HG02763 (cell line): ENCODE results near the gene TCHP.
"Not testable (repeated sequence)": the region's sequence is repeated elsewhere in the genome, so short reads cannot be mapped to it uniquely, and the experiment has no call there.

Experiments
- ATAC-seq: cut with Tn5 transposase; IDR thresholded peaks from one replicate; pipeline ENCODE4 v1.9.1; 2021; ENCODE audit warnings: mild to moderate bottlenecking, moderate library complexity; ENCODE audit not compliant: unreplicated experiment

The TCHP gene, protein sequence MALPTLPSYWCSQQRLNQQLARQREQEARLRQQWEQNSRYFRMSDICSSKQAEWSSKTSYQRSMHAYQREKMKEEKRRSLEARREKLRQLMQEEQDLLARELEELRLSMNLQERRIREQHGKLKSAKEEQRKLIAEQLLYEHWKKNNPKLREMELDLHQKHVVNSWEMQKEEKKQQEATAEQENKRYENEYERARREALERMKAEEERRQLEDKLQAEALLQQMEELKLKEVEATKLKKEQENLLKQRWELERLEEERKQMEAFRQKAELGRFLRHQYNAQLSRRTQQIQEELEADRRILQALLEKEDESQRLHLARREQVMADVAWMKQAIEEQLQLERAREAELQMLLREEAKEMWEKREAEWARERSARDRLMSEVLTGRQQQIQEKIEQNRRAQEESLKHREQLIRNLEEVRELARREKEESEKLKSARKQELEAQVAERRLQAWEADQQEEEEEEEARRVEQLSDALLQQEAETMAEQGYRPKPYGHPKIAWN

DNA sequence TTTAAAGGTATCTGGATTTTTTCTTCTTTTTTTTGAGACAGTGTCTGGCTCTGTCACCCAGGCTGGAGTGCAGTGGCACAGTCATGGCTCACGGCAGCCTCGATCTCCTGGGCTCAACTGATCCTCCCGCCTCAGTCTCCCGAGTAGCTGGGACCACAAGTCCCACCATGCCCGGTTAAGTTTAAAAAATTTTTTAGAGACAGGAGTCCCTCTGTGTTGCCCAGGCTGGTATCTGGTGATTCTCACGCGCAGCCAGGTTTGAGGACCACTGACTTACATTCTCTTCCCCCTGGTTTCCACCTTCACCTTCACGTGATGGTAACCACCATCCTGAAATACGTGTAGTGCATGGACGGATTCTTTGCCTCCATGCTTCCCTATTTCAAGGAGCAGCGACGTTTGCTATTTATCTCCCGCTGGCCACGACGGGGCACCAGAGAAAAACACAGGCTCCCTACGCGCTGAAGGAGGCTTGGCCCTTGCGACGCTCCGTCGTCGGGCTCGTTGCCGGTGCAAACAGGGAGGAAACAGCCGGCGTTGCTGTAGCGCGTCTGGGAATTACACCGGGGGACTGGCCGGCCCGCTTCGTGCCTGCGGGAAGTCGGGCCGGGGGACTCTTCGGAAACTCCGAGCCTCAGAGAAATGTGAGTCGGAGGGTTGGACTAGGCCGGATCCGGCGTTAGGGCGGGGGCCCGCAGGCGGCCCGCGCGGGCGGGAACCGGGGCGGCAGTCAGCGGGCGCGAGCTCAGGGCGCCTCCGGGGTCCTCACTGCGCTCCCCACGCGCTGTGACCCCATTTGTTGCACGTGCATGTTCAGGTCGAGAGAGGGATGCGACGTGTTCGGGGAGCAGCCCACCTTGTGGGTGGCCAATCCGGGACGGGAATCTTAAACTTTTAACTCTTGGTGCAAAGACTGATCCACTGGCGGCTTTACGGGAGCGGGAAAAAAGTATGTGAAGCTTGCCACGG is at the start of gene TCHP:
TCHP (plus strand) TSS at position 492 of the 969 bp plus-strand sequence. CDS start 2,753 bp downstream, outside the sequence.
- ATAC-seq: peak; percentile 74

DNA sequence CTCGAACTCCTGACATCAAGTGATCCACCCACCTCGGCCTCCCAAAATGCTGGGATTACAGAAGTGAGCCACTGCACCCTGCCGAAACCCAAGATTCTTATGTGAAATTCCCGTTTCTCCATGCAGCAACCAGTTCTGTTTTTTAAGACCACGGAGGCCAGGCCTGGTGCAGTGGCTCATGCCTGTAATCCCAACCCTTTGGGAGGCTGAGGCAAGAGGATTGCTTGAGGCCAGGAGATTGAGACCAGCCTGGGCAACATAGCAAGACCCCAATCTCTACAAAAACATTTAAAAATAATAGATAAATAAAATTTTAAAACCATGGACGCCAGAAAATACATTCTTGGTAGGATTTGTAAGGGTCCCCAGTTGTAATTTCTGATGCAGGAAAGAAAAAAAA is 49.6 kb upstream of the TCHP start:
- ATAC-seq: not testable (repeated sequence)

DNA sequence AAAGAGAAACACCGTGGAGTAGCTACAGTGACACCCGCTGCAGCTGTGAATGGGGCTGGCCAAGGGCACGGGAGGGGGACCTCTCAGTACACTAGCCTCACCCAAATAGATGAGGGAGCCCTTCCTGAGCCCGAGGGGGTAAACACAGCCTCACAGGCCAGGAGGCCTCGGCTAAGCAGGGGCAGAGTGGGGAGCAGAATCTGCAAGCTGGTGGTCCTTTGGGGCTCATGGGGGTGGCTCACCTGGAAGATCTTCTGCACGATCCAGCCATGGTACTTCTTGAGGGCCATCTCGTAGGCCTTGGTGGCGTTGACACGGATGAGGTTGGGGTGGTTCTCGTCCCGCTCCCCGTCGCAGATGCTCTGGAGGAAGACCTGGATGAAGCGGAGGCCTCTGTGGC is 44.7 kb upstream of the TCHP start:
- no peak for ATAC-seq

DNA sequence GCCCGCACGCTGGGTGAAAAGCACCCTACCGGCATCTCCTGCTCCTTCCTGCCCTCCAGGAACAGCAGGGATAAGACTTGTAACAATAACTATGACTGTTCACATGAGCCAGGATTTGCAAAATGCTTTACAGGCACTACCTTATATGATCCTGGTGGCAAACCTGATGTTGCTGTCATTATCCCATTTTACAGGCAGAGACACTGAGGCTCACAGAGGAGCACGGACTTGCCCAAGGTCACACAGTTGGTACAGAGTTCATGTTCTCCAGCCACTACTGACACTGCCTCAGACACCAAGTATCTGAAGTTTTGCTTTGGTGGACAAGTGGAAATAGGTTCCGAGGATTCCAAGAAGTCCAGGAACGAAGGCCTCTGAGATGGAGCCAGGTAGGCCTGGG is 42.4 kb upstream of the TCHP start:
- ATAC-seq: no peak

DNA sequence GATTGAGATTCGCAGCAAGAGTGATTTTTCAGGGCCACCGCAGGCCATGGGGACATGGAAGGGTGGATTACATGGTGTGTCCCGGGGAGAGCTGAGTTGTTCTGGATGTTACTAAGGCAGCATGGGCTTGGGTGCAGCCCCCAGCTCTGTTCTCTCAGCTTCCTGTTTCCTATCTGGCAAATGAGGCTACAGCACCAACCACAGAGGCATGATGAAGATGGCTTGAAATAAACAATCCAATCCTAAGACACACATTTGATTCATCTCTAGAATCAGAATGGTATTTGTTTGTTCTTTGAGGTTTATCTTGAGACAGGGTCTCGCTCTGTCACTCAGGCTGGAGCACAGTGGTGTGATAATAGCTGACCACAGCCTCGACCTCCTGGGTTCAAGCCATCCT is 41.3 kb upstream of the TCHP start:
- ATAC-seq: no peak

DNA sequence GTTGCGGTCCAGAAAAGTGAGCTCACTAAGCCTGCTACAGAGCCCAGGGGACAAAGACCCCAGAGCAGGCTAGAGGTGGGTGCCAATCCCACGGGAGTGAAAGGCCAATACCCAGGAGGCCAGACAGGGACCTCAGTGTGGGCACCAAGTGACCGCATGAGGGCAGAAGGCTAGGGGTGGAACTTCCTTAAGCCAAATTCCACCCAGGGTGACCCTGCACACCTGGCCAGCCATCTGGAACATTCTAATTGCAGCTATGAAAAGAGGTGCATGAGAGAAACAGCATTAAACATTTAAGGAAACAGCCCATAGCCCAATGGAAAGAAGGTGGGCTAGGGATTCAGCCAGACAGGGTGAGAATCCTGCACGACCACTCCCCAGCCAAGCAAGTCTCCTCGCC is 39.1 kb upstream of the TCHP start:
- no peak for ATAC-seq

DNA sequence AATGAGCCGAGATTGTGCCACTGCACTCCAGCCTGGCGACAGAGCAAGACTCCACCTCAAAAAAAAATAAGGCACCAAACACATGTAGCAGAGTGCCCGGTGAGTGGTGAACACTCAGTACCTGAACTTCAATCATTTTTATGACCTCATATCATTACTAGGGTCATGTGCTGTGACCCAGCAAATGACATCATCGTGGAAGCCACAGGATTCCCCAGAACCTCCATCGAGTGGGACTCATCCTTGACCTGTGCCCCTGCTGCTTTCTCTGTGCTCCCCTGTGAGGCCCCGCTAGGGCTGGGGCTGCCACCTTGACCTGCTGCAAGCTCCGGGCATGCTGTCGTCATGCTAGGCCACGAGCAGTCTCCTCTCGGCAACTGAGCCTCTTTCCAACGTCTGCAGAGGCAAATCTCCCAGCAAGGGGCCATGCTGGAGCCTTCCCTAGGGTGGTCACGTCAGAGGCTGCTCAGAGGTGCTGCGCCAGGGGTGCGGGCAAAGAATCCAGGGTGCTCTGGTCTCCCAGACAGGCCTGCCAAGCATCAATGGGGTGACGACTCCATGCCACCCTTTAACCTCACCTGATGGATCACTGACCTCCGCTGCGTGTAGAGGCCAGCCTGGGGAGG is 38.3 kb upstream of the TCHP start:
- ATAC-seq: no peak

DNA sequence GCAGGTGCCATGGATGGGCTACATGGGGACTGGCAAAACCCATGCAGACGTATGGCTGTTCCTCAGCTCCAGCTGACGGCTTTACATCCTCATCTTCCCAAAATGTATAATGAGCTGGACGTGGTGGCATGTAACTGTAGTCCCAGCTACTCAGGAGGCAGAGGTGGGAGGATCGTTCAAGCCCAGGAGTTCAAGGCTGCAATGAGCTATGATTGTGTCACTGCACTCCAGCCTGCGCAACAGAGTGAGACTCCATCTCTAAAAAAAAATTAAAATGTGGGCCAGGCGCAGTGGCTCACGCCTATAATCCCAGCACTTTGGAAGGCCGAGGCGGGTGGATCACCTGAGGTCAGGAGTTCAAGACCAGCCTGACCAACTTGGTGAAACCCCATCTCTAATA is 37.6 kb upstream of the TCHP start:
- ATAC-seq: not testable (repeated sequence)

DNA sequence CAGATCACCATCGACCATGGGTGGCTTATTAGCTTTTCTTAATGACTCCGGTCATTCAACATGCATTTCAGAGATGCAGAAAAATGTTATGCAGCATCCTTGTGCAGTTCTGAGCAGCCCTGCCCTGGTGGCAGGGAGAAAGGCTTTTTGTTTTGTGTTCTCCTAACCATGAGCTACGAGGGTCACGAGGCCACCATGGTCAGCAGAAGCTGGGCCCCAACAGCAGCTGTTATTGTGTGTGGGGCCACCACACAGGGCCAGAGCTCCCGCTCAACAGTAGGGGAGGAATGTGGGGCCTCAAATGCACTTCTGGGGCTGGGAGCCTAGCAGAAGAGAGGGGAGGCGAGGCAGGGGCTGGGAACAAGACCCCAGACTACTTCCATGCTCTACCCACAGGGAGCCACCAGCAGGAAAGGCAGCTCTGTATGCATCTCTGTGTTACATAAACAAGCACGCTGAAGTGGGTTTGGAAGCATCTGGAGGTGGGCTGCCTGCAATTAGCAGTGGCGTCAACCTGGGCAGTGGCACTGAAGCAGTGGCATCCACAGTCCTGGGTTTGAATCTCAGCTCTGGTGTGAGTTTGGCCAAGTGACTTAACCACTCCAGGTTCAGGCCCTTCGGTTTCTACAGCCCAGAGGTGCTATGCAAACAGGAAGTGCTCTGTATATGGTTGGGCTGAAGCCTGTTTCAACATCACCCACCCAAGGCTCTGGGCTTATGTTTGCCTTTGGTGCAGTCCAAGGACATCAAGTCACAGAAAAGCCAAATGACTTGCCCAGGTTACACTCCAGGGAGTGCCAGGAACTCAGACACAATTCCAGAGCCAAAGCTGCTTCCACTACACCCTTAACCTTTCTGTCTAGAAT is 36.0 kb upstream of the TCHP start:
- ATAC-seq: no peak

DNA sequence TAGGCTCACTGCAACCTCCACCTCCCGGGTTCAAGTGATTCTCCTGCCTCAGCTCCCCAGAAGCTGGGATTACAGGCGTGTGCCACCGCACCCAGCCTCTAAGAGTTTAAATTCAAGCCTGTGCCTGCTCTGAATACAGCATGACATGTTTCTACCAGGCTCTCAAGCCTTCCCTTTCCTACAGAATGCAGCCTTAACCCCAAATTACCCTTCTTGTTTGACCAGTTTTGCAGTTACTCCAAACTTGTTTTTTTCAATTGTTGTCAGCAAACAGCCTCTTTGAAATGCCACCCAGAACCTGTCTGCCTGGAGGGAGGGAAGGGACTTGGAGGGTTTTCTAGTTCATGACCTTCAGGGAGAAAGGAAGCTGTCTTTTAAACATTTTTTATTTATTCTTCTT is 35.2 kb upstream of the TCHP start:
- ATAC-seq: no peak

DNA sequence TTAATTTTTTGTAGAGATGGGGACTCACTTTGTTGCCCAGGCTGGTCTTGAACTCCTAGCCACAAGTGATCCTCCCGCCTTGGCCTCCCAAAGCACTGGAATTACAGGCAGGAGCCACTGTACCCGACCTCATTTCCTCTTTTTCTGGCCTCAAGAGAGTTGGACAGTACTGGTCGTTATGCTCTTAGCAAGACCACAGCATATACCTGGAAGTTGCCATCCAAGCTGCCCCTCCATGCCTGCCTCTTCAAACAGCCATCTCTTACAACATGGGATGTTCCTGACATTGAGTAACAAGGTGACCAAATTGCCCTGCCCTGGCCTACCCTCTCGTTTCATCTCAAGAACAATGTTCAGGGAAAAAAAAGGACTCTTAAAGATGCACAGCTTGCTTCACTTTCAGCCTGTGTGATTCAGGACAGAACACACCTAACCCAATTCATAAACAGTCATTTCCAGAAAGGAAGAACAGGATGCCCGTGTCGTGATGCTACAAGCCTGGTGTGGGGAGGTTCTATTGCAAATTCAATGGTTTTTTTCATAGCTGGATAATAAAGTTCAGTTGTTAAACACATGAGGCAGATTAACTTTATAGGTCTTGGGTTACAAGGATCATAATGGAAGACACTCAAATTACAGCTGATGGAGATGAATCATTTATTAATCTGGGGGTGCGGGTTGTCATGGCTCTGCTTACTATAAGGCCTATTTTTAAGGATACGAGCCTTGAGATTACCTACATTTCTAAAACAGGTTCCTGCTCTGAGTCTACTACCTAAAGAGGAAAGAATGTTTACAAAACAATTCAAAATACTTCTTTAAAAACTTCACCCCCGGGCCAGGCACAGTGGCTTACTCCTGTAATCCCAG is 31.7 kb upstream of the TCHP start:
- ATAC-seq: no peak

DNA sequence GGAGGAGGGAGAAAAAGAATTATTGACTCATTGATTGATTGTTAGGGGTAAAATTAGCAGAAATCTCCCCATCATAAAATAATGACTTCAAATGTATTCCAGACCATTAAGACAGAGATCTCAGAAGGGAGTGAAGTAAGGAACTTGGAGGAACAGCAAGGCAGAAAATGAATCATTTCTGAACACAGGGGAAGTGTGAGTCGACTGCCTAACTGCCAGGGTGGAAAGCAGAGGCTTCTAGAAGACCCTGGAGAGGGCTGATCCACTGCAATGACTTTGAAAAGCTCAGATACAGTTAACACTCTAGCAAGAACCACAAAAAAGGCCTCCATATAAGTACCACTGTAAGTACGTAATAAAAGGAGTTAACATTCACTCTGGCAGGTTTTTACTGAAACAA is 29.4 kb upstream of the TCHP start:
- no peak for ATAC-seq

DNA sequence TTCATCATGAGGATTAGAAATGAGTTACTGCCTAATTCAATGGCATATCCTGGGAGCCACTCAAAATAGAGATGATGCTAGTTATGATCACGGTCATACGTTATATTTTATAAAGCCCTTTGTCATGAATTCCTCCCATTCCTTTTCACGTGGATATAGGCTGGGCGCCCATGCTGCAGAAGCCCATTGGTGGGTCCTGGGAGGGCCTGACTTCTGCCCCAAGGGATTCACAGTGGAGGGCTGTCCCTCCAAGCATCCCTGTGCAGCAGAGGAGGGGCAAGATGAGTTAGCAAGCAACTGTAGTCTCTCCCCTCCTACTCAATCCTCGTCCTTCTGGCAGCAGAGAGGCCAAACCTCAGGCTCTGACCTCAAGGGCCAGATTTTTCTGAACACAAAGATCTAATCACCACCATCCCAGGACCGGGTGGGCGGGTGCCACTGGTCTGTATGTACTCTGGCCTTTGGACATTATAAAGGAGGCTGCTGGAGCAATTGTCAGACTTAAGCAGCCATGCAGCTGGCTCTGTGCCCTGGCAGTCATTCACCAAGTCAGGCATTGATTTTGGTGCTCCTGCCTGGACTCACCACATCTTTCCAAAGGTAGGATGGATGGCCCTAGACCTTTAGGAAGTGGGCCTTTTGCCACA is 28.3 kb upstream of the TCHP start:
- no peak for ATAC-seq

DNA sequence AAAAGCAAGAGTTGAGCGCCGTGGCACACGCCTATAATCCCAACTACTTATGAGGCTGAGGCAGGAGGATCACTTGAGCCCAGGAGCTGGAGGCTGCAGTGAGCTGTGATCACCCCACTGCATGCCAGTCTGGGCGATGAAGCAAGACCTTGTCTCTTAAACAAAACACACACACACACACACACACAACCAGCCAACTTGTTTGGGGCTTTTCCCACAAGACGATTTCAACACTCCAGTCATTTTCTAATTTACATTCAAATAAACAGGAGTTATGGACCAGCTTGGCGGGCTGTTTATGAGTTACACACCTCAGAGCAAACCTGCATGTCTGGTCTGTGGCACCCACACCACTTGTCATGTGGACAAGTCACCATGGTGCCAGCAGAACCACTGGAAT is 26.4 kb upstream of the TCHP start:
- ATAC-seq: no peak

DNA sequence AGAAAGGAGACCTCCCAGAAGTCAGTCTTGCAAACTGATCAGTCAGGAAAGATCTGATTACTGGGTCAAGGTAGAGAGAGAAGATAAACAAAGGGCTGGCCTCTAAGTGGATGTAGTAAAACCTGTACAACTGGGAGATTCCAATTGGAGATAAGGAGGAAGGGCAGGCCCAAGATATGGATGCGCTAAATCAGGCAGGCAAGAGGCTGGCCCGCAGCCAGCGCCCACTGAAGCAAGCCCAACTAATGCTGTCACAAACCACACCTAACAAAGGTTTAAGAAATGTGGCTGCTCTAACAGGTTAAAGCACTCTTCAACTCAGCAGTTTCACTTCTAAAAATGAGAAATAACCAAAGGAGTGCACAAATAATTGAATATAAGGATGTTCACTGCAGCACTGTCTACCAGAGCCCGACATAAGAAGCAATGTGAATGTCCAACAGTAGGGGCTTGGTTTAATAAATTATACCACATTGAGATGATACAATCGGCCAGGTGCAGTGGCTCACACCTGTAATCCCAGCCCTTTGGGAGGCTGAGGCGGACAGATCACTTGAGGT is 24.4 kb upstream of the TCHP start:
- no peak for ATAC-seq

DNA sequence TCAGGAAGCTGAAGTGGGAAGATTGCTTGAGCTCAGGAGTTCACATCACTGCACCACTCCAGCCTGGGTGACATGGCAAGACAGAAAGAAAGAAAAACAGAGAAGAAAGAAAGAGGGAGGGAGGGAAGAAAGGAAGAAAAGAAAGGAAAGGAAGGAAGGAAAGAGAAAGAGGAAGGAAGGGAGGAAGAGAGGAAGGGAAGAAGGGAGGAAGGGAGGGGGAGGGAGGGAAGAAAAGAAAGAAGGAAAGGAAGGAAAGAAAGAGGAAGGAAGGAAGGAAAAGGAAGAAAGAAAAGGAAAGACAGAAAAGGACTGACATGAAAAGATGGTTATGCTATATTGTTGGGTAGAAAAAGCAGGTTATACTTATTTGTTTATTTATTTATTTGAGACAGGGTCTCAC is 23.7 kb upstream of the TCHP start:
- ATAC-seq: no peak

DNA sequence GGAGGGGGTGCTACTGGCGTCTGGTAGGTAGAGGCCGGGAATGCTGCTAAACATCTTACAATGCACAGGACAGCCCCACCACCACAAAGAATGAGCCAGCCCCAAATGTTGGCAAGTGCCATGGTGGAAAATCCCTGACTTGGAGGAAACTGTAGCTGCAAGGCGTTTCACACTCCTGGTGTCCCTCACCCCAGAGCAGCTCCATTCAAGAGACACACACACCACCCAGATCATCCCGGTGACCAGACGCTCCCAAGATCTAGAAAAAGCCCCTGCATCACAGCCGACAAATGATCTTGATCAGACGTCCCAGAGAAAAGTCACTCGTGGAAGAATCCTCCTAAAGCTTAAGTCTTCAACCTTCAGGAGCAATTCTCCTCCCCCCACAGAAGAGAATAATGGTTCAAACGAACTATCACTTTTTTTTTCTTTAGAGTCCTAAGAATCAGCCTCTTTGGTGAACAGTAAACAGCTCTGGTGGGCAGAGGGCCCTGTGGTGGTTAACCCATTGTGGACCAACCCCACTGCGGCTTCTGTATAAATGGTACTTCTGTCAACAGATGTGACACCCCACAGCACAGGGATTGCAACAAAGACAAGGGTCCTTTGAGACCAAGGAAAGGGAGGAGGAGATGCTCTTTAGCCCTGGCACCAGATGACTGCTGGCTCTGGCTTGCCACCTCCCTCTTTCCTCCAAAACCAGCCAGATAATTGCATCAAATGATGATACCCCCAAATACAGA is 22.4 kb upstream of the TCHP start:
- ATAC-seq: no peak

DNA sequence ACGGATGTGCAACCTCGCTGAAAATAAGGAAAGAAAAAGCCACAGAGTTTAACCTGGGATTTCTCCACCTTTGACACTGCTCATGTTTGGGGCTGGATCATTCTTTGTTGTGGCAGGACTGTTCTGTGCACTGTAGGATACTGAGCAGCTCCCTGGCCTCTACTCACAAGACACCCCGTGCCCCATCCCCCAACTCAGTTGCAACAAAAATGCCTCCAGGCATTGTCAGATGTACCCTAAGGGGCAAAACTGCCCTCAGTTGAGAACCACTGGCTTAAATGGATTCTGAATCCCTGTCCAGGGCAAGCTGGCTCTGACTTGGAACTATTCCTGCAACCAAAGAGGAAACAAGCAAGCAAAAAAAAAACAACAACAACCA is 21.8 kb upstream of the TCHP start:
- ATAC-seq: no peak
